ENCODE measurements around the gene MAML3.

MAML3 gene

GRCh38 chr4:139720806-139721205 is 433.2 kb downstream of the MAML3 start:
- no peak overlapping the region for H2BK15ac ChIP-seq (ENCODE audit: low read depth, poor library complexity, severe bottlenecking)
- no peak overlapping the region for H3K27ac ChIP-seq (ENCODE audit: low read length, poor library complexity, severe bottlenecking)
- H2BK12ac ChIP-seq (ENCODE audit: low read length in 2 of 2), result no peak overlapping the region
- no peak overlapping the region for H3K23ac ChIP-seq (ENCODE audit: low read length in 2 of 2)
- no peak overlapping the region for H3K4ac ChIP-seq (ENCODE audit: low read depth in 1 of 2, low read length in 2 of 2)
- no peak overlapping the region for H3K14ac ChIP-seq (ENCODE audit: low read length in 2 of 2)
- H3K79me1 ChIP-seq (replicated peaks; ENCODE audit: low read length, poor library complexity, severe bottlenecking), result peaks cover 7% of the 10 kb centered on the region
- DNase-seq, result peak; percentile 35
- no peak overlapping the region for H2AK5ac ChIP-seq (ENCODE audit: low read length, severe bottlenecking)
- no peak overlapping the region for H2BK120ac ChIP-seq (ENCODE audit: low read depth, low read length)
- no peak overlapping the region for H4K91ac ChIP-seq (ENCODE audit: low read length)
- peaks cover 25 to 39% of the 10 kb centered on the region in 2 experiments for H3K36me3 ChIP-seq (ENCODE audit: control insufficient read depth in 1 of 2, insufficient read depth in 2 of 2, low read depth in 1 of 2, low read length in 2 of 2)
- 72% methylated on average over 6 of the region's 6 CpGs for WGBS
- H4K8ac ChIP-seq (ENCODE audit: low read length), result no peak overlapping the region
- H2BK5ac ChIP-seq (ENCODE audit: low read depth, low read length, poor library complexity, severe bottlenecking), result no peak overlapping the region
- no peaks in the 10 kb centered on the region for H3K9me3 ChIP-seq (ENCODE audit: control insufficient read depth, low read length)
- no peak overlapping the region for H3K4me2 ChIP-seq (ENCODE audit: low read length, poor library complexity, severe bottlenecking)
- H3K4me3 ChIP-seq (ENCODE audit: insufficient read depth in 1 of 2, low read depth in 1 of 2, low read length in 2 of 2), result no peak overlapping the region
- no peak overlapping the region for H3K9ac ChIP-seq (ENCODE audit: low read length)
- no peaks in the 10 kb centered on the region for H3K27me3 ChIP-seq (ENCODE audit: control insufficient read depth in 1 of 2, insufficient read depth in 1 of 2, low read length in 2 of 2)
- H3K4me1 ChIP-seq (ENCODE audit: control insufficient read depth, insufficient read depth, low read depth, low read length), result peaks cover 6% of the 10 kb centered on the region
- H2AFZ ChIP-seq (ENCODE audit: low read depth, low read length), result no peak overlapping the region
- H3K18ac ChIP-seq (ENCODE audit: low read depth in 1 of 2, low read length in 2 of 2), result no peak overlapping the region

- no peak overlapping the region for H3K9ac ChIP-seq (ENCODE audit: low read length)
- no peak overlapping the region for H3K23ac ChIP-seq (ENCODE audit: low read length in 2 of 2)
- H2BK15ac ChIP-seq (ENCODE audit: low read depth, poor library complexity, severe bottlenecking), result no peak overlapping the region
- H3K14ac ChIP-seq (ENCODE audit: low read length in 2 of 2), result no peak overlapping the region
- no peak overlapping the region for H3K4ac ChIP-seq (ENCODE audit: low read depth in 1 of 2, low read length in 2 of 2)
- H3K4me2 ChIP-seq (ENCODE audit: low read length, poor library complexity, severe bottlenecking), result no peak overlapping the region
- H2BK120ac ChIP-seq (ENCODE audit: low read depth, low read length), result no peak overlapping the region
- no peak overlapping the region for H2BK5ac ChIP-seq (ENCODE audit: low read depth, low read length, poor library complexity, severe bottlenecking)
- no peak overlapping the region for H3K27ac ChIP-seq (ENCODE audit: low read length, poor library complexity, severe bottlenecking)
- no peaks in the 10 kb centered on the region for H3K27me3 ChIP-seq (ENCODE audit: control insufficient read depth in 1 of 2, insufficient read depth in 1 of 2, low read length in 2 of 2)
- peaks cover 5% of the 10 kb centered on the region for H3K4me1 ChIP-seq (ENCODE audit: control insufficient read depth, insufficient read depth, low read depth, low read length)
- H4K8ac ChIP-seq (ENCODE audit: low read length), result no peak overlapping the region
- no peak for DNase-seq
- no peak overlapping the region for H3K4me3 ChIP-seq (ENCODE audit: insufficient read depth in 1 of 2, low read depth in 1 of 2, low read length in 2 of 2)
- no peak overlapping the region for H2AK5ac ChIP-seq (ENCODE audit: low read length, severe bottlenecking)
- H2AFZ ChIP-seq (ENCODE audit: low read depth, low read length), result no peak overlapping the region
- no peak overlapping the region for H2BK12ac ChIP-seq (ENCODE audit: low read length in 2 of 2)
- H4K91ac ChIP-seq (ENCODE audit: low read length), result no peak overlapping the region
- no peaks in the 10 kb centered on the region for H3K9me3 ChIP-seq (ENCODE audit: control insufficient read depth, low read length)
- H3K18ac ChIP-seq (ENCODE audit: low read depth in 1 of 2, low read length in 2 of 2), result no peak overlapping the region
- H3K79me1 ChIP-seq (replicated peaks; ENCODE audit: low read length, poor library complexity, severe bottlenecking), result peaks cover 10% of the 10 kb centered on the region
- 96% methylated on average over 16 of the region's 16 CpGs for WGBS
- H3K36me3 ChIP-seq (ENCODE audit: control insufficient read depth in 1 of 2, insufficient read depth in 2 of 2, low read depth in 1 of 2, low read length in 2 of 2), result peaks cover 25 to 30% of the 10 kb centered on the region in 2 experiments
Measured at GRCh38 chr4:139719381-139720101, 434.4 kb downstream of the MAML3 start.

- Histone ChIP-seq H2AFZ (ENCODE audit: low read depth, low read length) (no peak overlapping the region), H3K4ac (ENCODE audit: low read depth in 1 of 2, low read length in 2 of 2) (no peak overlapping the region), H4K8ac (ENCODE audit: low read length) (no peak overlapping the region), H3K36me3 (ENCODE audit: control insufficient read depth in 1 of 2, insufficient read depth in 2 of 2, low read depth in 1 of 2, low read length in 2 of 2) (peaks cover 25 to 27% of the 10 kb centered on the region in 2 experiments), H3K18ac (ENCODE audit: low read depth in 1 of 2, low read length in 2 of 2) (no peak overlapping the region), H2AK5ac (ENCODE audit: low read length, severe bottlenecking) (no peak overlapping the region), H3K4me3 (ENCODE audit: insufficient read depth in 1 of 2, low read depth in 1 of 2, low read length in 2 of 2) (no peak overlapping the region), H2BK15ac (ENCODE audit: low read depth, poor library complexity, severe bottlenecking) (no peak overlapping the region), H2BK120ac (ENCODE audit: low read depth, low read length) (no peak overlapping the region), H3K9ac (ENCODE audit: low read length) (no peak overlapping the region), H3K23ac (ENCODE audit: low read length in 2 of 2) (no peak overlapping the region), H3K4me2 (ENCODE audit: low read length, poor library complexity, severe bottlenecking) (no peak overlapping the region), H2BK12ac (ENCODE audit: low read length in 2 of 2) (no peak overlapping the region), H3K27ac (ENCODE audit: low read length, poor library complexity, severe bottlenecking) (no peak overlapping the region), H2BK5ac (ENCODE audit: low read depth, low read length, poor library complexity, severe bottlenecking) (no peak overlapping the region), H3K4me1 (ENCODE audit: control insufficient read depth, insufficient read depth, low read depth, low read length) (peaks cover 5% of the 10 kb centered on the region), H3K14ac (ENCODE audit: low read length in 2 of 2) (no peak overlapping the region), H3K79me1 (replicated peaks; ENCODE audit: low read length, poor library complexity, severe bottlenecking) (peaks cover 13% of the 10 kb centered on the region), H3K27me3 (ENCODE audit: control insufficient read depth in 1 of 2, insufficient read depth in 1 of 2, low read length in 2 of 2) (no peaks in the 10 kb centered on the region), H3K9me3 (ENCODE audit: control insufficient read depth, low read length) (no peaks in the 10 kb centered on the region), H4K91ac (ENCODE audit: low read length) (no peak overlapping the region)
- WGBS, result 91% methylated on average over 10 of the region's 10 CpGs
- DNase-seq, result no peak
Measured at GRCh38 chr4:139718833-139719232, 435.2 kb downstream of the MAML3 start.

- Histone ChIP-seq H2AFZ (ENCODE audit: low read depth, low read length) (no peak overlapping the region), H3K18ac (ENCODE audit: low read depth in 1 of 2, low read length in 2 of 2) (peak overlapping the region in 1 of 2 experiments; percentile 48), H3K9me3 (ENCODE audit: control insufficient read depth, low read length) (no peaks in the 10 kb centered on the region), H3K27me3 (ENCODE audit: control insufficient read depth in 1 of 2, insufficient read depth in 1 of 2, low read length in 2 of 2) (no peaks in the 10 kb centered on the region), H2BK12ac (ENCODE audit: low read length in 2 of 2) (no peak overlapping the region), H3K4me1 (ENCODE audit: control insufficient read depth, insufficient read depth, low read depth, low read length) (peaks cover 5% of the 10 kb centered on the region), H3K79me1 (replicated peaks; ENCODE audit: low read length, poor library complexity, severe bottlenecking) (peaks cover 13% of the 10 kb centered on the region), H2AK5ac (ENCODE audit: low read length, severe bottlenecking) (no peak overlapping the region), H3K4me2 (ENCODE audit: low read length, poor library complexity, severe bottlenecking) (no peak overlapping the region), H3K36me3 (ENCODE audit: control insufficient read depth in 1 of 2, insufficient read depth in 2 of 2, low read depth in 1 of 2, low read length in 2 of 2) (peaks cover 25 to 27% of the 10 kb centered on the region in 2 experiments), H2BK15ac (ENCODE audit: low read depth, poor library complexity, severe bottlenecking) (no peak overlapping the region), H3K27ac (ENCODE audit: low read length, poor library complexity, severe bottlenecking) (no peak overlapping the region), H4K8ac (ENCODE audit: low read length) (no peak overlapping the region), H3K4me3 (ENCODE audit: insufficient read depth in 1 of 2, low read depth in 1 of 2, low read length in 2 of 2) (no peak overlapping the region), H3K4ac (ENCODE audit: low read depth in 1 of 2, low read length in 2 of 2) (no peak overlapping the region), H3K14ac (ENCODE audit: low read length in 2 of 2) (no peak overlapping the region), H3K9ac (ENCODE audit: low read length) (no peak overlapping the region), H3K23ac (ENCODE audit: low read length in 2 of 2) (no peak overlapping the region), H4K91ac (ENCODE audit: low read length) (no peak overlapping the region), H2BK120ac (ENCODE audit: low read depth, low read length) (no peak overlapping the region), H2BK5ac (ENCODE audit: low read depth, low read length, poor library complexity, severe bottlenecking) (no peak overlapping the region)
- no peak for DNase-seq
- WGBS, result 95% methylated on average over 6 of the region's 6 CpGs
Measured at GRCh38 chr4:139718358-139718757, 435.6 kb downstream of the MAML3 start.

Data from mesenchymal stem cell (in vitro differentiated cells and primary cell).